ENCODE measurements around the gene CSNK2A1.

DNA sequence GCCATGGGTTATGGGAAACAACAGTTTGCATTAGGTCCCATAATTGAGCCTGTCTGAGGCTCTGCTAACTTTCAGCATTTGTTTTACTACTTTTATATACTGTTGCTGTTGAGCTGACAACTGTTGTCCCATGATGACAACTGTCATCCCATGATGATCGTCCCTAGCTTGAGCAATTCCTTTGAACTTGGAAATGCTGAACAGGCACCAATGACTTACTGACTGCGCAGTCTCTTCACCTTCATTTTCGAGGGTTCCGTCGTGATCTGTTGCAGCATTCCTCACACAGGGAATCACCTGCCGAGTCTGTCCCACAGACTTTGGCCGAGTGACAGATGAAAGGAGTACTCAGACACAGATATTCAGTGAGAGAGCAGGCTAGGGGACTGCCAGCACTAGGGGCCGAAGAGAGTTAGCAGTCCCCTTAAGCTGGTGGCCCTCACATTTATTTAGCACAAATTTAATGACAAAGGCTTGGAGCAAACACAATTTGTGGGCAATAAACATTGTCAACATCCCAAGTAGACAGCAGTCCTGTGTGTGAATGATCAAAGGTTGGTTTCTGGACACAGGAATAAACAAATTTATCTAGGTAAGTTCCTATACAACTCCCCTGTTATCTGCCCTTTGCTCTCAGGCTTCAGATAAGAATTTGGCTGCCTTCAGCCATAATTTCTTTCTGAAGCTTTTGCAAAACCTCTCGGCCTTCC is 71.3 kb downstream of the CSNK2A1 start:
- TF ChIP-seq POLR2A (IDR thresholded peaks at IDR 0.05) (no peak), CTCF (IDR thresholded peaks at IDR 0.05) (no peak)
